GM18511 (cell line): Measurements from ENCODE around the gene PIAS2.
A peak's percentile ranks its signal among the peaks of the same experiment; 100 is the strongest.
"Not testable (repeated sequence)": the region's sequence is repeated elsewhere in the genome, so short reads cannot be mapped to it uniquely, and the experiment has no call there.

Experiments
- ATAC-seq: cut with Tn5 transposase; IDR thresholded peaks from one replicate; pipeline ENCODE4 v1.9.1; 2021; ENCODE audit warnings: mild to moderate bottlenecking, moderate library complexity; ENCODE audit not compliant: unreplicated experiment

Gene PIAS2

DNA sequence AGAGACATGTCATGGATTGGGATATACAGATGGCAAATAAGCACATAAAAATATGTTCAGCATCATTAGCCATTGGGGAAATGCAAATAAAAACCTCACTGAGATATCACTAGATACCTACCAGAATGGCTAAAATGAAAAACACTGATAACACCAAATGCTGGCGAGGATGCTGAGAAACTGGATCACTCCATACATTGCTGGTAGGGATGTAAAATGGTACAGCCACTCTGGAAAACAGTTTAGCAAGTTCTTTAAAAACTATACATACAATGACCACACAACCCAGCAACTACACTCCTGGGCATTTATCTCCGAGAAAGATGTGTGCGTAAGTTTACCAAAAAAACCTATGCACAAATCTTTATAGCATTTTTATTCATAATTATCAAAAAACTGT is 13.9 kb downstream of the PIAS2 start:
- no peak for ATAC-seq

DNA sequence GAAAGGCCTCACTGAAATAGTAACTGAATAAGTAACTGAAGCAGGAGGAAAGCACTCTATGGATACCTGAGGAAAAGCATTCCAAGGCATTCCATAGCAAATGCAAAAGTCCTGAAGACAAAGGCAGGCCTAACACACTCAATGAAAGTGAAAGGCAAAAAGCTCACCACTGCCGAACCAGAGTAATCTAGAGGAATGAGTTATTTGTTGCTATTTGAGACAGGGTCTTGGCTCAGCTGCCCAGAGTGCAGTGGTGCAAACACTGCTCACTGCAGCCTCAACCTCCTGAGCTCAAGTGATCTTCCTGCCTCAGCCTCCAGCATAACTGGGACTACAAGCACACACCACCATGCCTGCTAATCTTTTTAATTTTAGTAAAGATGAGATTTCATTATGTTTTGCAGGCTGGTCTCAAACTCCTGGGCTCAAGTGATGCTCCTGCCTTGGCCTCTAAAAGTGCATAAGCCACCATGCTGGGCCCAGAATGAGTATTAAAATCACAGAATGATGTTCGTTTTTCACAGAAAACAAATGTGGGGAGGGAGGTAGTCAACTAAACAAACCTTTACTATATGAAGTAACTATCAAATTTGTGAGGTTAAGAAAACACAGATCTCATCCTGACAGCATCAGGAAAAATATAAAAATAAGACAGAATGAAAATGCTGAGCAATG is 17.9 kb downstream of the PIAS2 start:
- peak; percentile 78 for ATAC-seq

DNA sequence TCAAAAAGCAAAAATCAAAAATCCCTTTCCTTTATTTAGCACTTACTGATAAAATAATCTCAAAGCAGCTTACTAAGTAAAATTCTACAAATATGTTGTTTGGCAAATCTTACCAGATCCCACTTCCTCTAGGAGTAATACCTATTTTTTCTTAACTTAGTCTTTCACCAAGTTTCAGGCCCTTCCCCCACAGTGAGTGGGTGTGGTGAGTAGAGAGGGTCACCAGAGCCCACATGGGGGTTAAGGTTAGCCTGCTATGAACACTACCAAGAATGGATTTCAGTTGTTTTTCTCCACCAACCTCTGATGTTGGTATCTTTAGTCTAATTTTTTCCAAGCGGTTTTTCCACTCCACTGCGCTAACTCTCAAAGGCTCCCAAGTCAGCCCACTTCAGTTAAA is 23.2 kb downstream of the PIAS2 start:
- ATAC-seq, result no peak

DNA sequence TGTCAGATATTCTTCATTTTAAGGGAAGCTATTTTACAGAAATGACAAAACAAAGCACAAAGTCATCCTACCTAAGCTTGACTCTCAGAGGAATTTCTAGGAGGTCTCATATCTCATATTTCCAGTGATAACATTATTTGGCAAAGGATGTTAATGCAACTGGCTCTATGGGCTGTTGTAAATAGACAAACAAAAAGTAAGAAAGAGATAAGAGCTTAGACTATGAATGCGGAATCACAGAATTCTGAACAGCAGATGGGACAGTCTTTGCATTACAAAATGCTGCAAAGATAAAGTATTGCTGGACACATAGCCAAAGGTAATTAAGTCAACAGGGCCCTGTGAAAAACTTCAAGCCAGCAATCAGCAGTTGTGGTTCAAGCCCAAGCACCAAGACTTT is 23.9 kb downstream of the PIAS2 start:
- ATAC-seq, result no peak

DNA sequence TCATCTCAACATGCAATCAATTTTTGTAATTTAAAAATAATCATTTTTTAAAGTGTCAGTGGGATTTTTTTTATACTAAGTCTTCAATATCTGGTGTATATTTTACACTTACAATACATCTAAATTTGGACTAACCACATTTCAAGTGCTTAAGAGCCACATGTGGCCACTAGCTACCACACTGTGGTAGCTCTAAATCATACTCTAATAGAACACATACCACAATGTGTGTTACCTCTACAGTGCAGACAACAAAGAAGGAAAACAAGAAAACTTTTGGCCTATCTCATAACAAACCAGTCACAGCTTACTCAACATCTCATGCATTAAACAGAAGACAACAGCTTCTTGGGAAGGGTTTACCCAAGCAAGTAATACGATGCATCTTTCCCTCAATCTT is 24.5 kb downstream of the PIAS2 start:
- no peak for ATAC-seq

DNA sequence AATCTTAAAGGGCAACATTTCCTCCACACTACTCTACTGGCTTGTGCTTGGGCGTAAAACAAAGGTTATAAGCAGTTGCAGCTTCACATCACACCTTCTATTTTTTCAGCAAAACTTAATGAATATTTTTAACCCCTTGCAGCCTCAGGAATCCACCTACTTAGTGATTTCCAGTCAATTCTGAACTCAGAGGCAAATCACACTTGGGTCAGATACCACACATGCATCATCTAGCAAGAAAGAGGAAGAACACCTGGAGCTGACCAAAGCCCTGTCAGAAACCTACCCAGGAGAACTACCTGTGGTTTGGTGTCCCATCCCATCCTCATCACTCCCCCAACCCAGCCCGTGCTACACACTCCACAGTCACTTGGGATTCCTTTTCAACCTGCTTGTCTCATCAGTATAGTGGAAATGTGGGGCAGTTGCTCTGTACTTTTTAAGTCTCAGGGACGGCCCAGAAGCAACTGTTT is 25.5 kb downstream of the PIAS2 start:
- peak; percentile 92 for ATAC-seq

DNA sequence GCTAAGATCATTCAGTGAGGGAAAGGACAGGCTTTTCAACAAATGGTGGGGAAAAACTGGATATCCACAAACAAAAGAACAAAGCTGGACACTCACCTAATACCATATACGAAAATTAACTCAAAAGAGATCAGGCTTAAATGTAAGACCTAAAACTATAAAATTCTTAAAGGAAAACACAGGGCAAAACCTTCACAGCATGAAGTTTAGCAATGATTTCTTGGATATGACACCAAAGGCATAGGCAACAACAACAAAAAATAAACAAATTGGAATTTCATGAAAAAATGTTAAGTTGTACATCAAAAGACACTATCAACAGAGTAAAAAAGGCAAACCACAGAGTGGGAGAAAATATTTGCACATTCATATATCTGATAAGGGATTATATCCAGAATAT is 28.3 kb downstream of the PIAS2 start:
- no peak for ATAC-seq

DNA sequence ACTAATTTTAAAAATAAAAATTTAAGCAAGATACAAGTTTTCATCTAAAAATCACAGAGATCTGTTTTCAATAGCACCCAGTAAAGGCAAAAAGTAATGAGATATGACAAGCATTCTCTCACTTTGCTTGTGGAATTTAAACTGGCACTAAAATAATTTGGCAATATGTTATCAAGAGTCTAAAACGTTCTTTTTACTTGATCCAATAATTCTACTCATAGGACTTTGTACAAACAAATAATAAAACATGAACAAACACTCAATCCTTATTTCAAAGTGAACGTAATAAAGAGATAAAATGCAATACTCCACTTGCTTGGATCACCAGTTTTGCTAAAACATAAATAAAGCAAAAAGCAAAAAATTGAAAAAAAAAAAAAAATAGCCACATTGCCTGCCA is 30.4 kb downstream of the PIAS2 start:
- no peak for ATAC-seq

DNA sequence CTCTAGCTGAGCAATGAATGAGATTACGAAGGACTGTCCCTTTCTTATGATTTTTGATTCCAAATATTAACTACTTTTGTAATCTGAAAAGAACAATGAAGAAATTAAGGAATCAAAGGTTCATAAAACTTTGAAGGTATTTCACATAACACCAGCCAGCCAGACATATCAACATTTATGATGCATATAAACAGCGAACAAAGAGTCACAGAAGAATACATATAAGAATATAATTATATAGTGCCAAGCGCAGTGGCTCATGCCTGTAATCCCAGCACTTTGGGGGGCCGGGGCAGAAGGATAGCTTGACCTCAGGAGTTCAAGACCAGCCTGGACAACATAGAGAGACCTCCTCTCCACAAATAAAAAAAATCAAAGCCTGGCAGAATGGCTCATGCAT is 34.1 kb downstream of the PIAS2 start:
- no peak for ATAC-seq

DNA sequence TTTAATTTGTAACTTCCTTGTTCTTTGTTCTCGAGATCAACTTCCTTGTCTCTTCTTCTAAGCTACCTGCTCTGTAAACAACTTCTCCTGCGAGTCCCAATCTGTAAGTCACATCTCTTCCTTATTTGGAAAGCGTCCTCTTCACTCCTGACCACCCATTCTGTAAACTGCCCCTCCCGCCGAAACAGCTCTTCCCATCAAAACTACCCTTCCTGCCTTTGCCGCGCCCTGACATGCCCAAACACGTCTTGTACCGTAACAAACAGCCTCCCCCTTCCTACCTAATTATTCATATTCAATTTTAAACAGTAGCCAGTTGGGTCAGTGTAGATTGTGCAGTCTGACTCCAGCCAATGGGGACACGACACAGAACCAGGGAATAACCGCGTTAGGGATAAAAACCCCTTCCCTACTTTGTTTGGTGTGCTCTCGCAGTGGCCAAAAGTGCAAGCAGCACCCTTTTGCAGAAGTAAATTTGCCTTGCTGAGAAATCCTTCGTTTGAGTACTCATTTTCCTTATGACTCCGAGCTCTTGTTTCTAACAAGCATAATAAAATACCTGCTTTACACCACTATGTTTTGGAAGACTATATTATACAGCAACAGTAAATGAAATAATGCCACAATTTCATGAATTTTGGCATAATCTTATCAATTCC is 39.8 kb downstream of the PIAS2 start:
- no peak for ATAC-seq

DNA sequence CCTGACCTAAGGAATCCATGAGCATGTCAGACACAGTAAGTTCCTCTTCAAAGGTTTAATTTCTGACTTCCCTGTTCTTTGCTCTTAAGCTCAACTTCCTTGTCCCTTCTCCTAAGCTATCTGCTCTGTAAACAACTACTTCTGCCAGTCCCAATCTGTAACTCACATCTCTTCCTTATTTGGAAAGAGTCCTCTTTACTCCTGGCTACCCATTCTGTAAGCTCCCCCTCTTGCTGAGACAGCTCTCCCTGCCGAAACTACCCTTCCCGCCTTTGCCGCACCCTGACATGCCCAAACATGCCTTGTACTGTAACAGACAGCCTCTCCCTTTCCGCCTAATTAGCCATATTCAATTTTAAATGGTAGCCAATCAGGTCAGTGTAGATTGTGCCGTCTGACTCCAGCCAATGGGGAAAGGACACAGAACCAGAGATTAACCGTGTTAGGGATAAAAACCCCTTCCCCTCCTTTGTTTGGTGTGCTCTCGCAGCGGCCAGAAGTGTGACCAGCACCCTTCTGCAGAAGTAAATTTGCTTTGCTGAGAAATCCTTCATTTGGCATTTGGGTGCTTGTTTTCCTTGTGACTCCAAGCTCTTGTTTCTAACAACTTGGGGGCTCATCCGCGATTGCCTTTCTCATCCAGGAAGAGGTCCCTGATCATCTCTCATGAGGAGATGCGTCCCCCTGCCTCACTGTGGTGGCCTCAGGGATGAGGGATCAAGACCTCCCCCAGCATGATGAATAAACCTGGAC is 49.0 kb downstream of the PIAS2 start:
- no peak for ATAC-seq

DNA sequence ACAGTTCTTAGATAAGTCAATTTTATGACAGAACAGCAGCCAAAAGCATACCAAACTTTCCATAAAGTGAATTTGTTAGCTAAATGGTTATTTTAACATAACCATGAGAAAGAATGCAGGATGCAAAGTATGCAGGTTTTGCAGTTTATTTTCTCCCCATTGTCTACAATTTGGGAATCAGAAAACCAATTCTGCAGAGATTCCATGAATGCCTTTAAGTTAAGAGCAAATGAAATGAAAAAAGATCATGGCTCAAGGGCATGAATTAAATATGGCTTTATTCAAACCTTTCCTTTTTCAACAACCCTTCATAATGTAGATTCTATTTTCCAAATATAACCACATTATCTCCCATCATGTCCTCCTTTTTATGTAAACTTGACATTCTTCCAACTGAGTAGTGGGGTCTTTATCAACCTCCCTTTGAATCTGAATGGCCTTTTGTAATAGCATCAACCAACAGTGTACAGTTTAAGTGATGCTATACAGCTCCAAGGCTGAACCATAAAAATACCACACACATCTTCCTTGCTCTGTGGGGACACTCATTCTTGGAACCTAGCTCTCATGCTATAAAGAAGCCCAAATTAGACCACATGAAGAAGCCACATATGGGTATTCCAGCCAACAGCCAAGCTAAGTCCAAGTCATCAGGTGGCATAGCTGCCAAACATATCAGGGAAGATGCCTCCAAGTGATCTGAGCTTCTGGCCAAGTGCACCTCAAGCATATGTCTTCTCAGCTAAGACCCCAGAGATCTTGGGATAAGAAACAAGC is 49.8 kb downstream of the PIAS2 start:
- no peak for ATAC-seq

DNA sequence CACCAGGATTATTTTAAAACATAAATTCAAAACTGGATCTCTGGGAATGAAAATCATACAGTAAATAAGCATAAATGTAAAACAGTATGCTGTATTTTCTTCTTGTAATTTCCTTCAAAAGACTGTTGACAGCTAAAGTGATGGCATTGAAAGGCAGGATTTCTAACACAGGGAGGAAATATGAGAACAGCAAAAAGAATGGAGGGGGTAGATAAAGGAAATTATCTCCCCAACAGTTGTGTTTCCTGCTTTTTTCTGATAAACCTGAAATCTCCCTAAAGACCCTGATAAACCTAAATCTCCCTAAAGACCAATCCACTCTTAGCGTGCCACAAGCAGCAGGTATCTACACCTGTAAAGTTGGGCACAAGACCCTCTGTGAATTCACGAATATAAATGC is 50.8 kb downstream of the PIAS2 start:
- ATAC-seq, result no peak

DNA sequence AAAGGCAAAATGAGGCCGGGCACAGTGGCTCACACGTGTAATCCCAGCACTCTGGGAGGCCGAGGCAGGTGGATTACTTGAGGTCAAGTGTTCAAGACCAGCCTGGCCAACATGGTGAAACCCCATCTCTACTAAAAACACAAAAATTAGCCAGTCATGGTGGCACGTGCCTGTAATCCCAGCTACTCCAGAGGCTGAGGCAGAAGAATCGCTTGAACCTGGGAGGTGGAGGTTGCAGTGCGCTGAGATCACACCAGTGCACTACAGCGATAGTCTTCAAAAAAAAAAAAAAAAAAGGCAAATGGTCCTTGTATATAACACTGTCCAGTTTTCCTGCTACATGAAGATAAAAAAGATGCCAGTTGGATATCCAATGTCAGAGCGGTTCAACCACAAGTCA is 52.1 kb downstream of the PIAS2 start:
- not testable (repeated sequence) for ATAC-seq

DNA sequence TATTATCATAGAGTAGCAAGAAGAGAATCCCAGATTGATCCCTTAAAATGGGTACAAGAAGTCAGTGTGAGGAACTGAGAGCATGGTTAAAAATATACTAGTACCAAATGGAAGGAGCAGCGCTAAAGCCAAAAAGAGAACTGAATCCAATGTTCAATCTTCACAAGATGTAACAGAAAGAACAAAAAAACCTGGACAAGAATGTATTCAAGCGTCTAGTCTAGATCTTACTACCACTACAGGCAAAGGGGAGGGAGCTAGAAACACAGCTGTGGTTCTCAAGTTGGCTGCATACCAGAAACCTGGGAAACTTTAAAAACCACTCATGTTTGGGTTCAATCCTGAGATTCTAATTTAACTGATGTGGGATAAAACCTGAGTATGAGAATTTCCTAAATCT is 57.5 kb downstream of the PIAS2 start:
- ATAC-seq, result peak; percentile 74

DNA sequence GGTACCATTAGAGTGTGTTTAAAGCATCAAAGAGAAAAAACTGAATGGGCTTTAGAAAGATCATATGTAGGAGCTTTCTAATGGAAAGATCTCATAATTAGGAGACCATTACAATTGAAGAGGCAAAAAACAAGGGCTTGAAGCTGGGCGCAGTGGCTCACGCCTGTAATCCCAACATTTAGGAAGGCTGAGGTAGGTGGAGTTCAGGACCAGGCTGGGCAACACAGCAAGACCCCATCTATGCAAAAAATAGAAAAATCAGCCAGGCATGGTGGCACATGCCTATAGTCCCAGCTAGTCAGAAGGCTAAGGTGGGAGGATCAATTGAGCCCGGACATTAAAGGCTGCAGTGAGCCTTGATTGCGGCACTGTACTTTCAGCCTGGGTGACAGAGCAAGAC is 59.0 kb downstream of the PIAS2 start:
- ATAC-seq, result no peak

DNA sequence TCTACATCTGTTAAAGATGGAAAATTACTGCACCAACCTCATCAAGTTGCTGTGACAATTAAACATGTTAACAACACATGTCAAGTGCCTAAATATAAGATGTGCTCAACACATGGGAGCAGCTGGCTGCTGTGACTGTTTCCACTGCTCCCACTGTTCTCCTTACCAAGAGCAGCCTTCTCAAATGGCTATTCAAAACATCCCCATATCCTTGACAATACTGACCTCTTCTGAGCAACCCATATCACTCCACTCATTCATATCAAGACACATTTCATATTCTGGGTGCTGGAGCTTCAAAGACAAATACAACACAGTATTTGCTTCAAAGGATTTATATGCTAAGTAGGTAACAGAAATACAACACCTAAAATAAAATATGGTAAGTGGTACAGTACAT is 60.3 kb downstream of the PIAS2 start:
- ATAC-seq, result no peak

DNA sequence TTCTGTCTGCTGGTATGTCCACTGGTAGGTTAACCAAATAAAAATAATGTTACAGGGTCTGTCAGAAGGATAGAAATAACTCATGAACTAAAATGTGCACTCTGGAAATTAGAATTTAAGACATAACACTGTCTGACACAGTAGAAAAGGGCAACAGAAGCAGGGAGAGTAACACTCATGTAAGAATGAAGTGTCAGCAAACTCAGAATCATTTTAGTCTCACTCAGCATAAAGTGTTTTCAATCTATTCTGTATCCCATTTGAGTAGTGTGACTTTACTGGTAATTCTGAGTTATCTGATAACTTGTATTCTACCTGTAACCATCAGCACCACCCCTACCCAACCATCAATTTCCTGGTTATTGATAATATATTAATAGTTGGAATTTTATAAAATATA is 68.3 kb downstream of the PIAS2 start:
- ATAC-seq, result no peak

DNA sequence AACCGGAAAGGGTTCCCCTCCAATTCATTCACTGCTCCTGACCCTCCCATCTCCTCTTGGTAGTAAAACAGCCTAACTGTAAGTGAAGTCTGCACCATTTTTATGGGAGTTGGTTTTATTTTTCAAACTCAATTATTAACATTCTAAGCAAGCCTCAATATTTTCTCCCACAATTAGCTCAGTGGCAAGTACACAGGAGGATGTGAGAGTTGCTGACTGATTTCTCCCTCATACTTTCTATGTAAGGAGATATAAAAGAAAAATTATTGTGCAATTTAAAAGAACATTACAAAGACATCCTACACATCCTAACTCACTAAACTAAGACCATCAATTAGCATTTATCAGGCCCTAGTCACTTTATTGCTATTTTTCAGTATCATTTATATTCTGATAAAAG is 73.9 kb downstream of the PIAS2 start:
- no peak for ATAC-seq

DNA sequence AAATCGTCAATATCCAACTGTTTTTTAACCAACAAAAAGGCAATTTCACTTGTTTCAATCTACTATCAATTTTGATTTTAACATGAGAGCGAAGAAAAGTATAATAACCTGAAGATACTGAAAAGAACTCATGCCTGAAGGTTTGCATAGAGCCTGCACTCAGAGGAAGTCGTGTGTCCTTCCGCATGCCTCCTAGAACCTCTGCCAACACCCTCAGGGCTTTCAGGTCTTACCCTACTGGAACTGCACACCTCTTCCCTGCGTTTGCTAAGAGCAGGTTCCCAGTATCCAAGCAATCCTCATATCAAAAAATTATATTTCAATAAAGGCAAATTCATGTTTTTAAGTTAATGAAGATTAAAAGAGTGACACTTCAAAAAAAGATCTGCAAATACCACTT is 74.7 kb downstream of the PIAS2 start:
- ATAC-seq, result no peak

DNA sequence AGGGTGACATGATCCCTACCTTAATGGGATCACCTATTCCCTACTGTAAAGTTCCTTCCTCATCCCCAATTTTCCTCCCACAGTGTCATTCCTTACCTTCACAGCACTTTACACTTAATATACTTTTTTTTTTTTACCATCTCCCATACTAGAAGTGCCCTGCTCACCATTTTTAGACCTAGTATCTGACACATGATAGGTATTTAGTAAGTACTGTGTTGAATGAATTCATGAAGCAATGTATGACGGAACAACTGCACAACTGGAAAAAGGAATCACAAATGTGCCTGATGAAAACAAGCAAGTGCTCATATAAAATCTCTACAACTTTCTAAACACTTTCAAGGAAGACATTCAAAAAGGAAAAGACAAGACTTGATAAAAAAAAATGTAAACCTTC is 83.4 kb downstream of the PIAS2 start:
- no peak for ATAC-seq
